ENCODE measurements around the gene PON2. TPM values are rescaled to one million over a fixed set of nuclear protein-coding genes. Genes with fewer than 3 reads are reported as not detected.
A peak's percentile ranks its signal among the peaks of the same experiment; 100 is the strongest.

PON2 gene
- total and polyA plus RNA-seq, 2 of the 13 experiments (the other 11 are each of a cell fraction or from before 2014, with no cell fraction given) = 202 to 217 TPM

GRCh38 chr7:95434557-95435421, at the start of gene PON2 (continued):
- TF ChIP-seq HNRNPH1 (optimal IDR thresholded peaks at IDR 0.05; ENCODE audit: low read depth, low read length) (no peak), ZNF232 (CRISPR knock-in tag; IDR thresholded peaks at IDR 0.05; ENCODE audit: borderline replicate concordance) (peak; percentile 86; the same call in 1 of the 2 replicates), TEAD2 (CRISPR knock-in tag; IDR thresholded peaks at IDR 0.05) (0 out of 2 replicates have a peak, but pooled peaks have one; percentile 79), PRDM15 (CRISPR knock-in tag; IDR thresholded peaks at IDR 0.05) (no peak), TRAFD1 (CRISPR knock-in tag; IDR thresholded peaks at IDR 0.05; ENCODE audit: borderline replicate concordance) (no peak), UBTF (CRISPR knock-in tag; IDR thresholded peaks at IDR 0.05) (peak; percentile 97), SP1 (IDR thresholded peaks at IDR 0.05) (no peak), SP1 (CRISPR knock-in tag; IDR thresholded peaks at IDR 0.05) (peak; percentile 54), ZNF564 (CRISPR knock-in tag; IDR thresholded peaks at IDR 0.05) (peak; percentile 42; the same call in 1 of the 2 replicates), CENPBD1 (CRISPR knock-in tag; IDR thresholded peaks at IDR 0.05; ENCODE audit: borderline replicate concordance, low read depth) (no peak; the same call in 1 of the 2 replicates), ZSCAN30 (CRISPR knock-in tag; IDR thresholded peaks at IDR 0.05) (no peak), ZFP1 (CRISPR knock-in tag; IDR thresholded peaks at IDR 0.05) (no peak), SRF (IDR thresholded peaks at IDR 0.05; ENCODE audit: low read depth, low read length) (no peak), ZNF451 (CRISPR knock-in tag; IDR thresholded peaks at IDR 0.05) (no peak; the same call in 1 of the 2 replicates), THAP7 (CRISPR knock-in tag; IDR thresholded peaks at IDR 0.05) (0 out of 2 replicates have a peak, but pooled peaks have one; percentile 66), RBAK (CRISPR knock-in tag; IDR thresholded peaks at IDR 0.05) (no peak), HCFC1 (IDR thresholded peaks at IDR 0.05; ENCODE audit: low read depth, low read length) (no peak), FOXO1 (CRISPR knock-in tag; IDR thresholded peaks at IDR 0.05) (peak; percentile 77), SNAI1 (CRISPR knock-in tag; IDR thresholded peaks at IDR 0.05; ENCODE audit: borderline replicate concordance) (no peak)

Measured in HepG2 (cell line).